LNCaP clone FGC (cell line): ENCODE measurements around the gene GALNS.
"Not testable (repeated sequence)": the region's sequence is repeated elsewhere in the genome, so short reads cannot be mapped to it uniquely, and the experiment has no call there.

Experiments used
- DNase-seq: peaks from one replicate; pipeline ENCODE4 v3.0.0-alpha.2; 2011; ENCODE audit warnings: low read depth
- H3K4me3 ChIP-seq: 2 replicates; pipeline ENCODE4 v1.5.1; 2011; ENCODE audit warnings: mild to moderate bottlenecking, low read depth, low read length, control low read depth
- CTCF ChIP-seq: IDR thresholded peaks from 2 replicates; pipeline ENCODE4 v1.5.1; 2012; ENCODE audit warnings: mild to moderate bottlenecking; ENCODE audit not compliant: control insufficient read depth, insufficient read depth; ENCODE audit errors: extremely low read depth

The GALNS gene

GRCh38 chr16:88830258-88830657, 26.5 kb downstream of the GALNS start:
- DNase-seq = no peak
- no peak overlapping the region for H3K4me3 ChIP-seq
- no peak for TF ChIP-seq CTCF

DNA sequence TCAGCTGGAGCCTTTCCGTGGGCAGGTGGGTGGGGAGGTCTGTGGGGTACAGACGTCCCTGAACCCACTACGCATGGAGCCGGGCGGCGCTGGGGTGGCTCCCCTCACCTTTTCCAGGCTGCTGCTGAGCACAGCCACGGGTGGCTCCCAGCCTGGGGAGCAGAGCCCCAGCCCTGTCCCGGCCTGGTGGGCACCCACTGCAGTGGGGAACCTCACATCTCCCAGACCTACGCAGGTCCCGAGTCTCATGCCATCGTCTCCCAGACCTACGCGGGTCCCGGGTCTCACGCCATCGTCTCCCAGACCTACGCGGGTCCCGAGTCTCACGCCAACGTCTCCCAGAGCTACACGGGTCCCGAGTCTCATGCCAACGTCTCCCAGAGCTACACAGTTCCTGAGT, 28.0 kb downstream of the GALNS start:
- no peak for DNase-seq
- H3K4me3 ChIP-seq = no peak overlapping the region
- TF ChIP-seq CTCF = no peak

DNA sequence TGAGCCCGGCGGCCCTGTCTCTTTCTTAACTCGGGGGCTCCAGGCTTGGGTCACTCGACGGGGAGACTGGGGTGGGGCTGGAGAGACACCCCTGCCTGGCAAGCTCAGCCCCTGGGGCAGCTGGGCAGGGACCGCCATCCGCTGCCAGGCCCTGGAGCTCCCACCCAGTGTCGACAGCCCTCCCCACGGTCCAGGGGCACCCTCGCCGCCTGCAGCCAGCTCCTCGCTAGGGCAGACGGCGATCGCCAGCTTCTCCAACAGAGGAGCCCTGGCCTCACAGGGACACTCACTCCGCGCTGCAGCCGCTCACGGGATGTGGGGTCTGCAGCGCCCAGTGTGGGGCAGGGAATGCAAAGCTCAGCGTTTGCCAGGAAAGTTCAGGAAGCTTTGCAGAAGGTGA, 29.0 kb downstream of the GALNS start:
- H3K4me3 ChIP-seq = no peak overlapping the region
- no peak for TF ChIP-seq CTCF
- DNase-seq = no peak

GRCh38 chr16:88826070-88826840, 30.5 kb downstream of the GALNS start:
- no peak for TF ChIP-seq CTCF
- no peak overlapping the region for H3K4me3 ChIP-seq
- no peak for DNase-seq

DNA sequence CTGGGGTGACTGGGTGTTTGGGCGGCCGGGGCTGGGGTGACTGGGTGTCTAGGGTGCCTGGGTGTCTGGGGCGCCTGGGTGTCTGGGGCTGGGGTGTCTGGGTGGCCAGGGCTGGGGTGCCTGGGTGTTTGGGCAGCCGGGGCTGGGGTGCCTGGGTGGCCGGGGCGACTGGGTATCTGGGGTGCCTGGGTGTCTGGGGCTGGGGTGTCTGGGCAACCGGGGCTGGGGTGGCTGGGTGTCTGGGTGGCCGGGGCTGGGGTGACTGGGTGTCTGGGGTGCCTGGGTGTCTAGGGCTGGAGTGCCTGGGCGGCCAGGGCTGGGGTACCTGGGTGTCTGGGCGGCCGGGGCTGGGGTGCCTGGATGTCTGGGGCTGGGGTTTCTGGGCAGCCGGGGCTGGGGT, 31.6 kb downstream of the GALNS start:
- no peak for TF ChIP-seq CTCF
- DNase-seq = no peak
- no peak overlapping the region for H3K4me3 ChIP-seq

GRCh38 chr16:88824256-88825077, 32.3 kb downstream of the GALNS start:
- no peak for TF ChIP-seq CTCF
- H3K4me3 ChIP-seq = no peak overlapping the region
- no peak for DNase-seq

DNA sequence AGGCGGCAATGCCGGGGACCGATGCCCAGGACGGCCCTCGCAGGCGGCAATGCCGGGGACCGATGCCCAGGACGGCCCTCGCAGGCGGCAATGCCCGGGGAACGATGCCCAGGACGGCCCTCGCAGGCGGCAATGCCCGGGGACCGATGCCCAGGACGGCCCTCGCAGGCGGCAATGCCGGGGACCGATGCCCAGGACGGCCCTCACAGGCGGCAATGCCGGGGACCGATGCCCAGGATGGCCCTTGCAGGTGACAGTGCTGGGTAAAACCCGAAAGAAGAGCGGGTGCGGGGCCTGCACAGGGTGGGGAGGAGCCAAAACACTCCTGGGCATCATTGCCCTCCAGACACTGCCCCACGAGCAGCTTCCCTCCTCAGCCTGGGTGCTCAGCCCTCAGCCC, 33.1 kb downstream of the GALNS start:
- H3K4me3 ChIP-seq, DNase-seq: not testable (repeated sequence)
